ENCODE results near the gene SLC6A19. TPM values are rescaled to one million over a fixed set of nuclear protein-coding genes. Genes with fewer than 3 reads are reported as not detected.

SLC6A19 gene
- total and polyA plus RNA-seq, 2 of the 13 experiments (the other 11 are each of a cell fraction or from before 2014, with no cell fraction given), result 0.02 TPM; not detected in 1

DNA sequence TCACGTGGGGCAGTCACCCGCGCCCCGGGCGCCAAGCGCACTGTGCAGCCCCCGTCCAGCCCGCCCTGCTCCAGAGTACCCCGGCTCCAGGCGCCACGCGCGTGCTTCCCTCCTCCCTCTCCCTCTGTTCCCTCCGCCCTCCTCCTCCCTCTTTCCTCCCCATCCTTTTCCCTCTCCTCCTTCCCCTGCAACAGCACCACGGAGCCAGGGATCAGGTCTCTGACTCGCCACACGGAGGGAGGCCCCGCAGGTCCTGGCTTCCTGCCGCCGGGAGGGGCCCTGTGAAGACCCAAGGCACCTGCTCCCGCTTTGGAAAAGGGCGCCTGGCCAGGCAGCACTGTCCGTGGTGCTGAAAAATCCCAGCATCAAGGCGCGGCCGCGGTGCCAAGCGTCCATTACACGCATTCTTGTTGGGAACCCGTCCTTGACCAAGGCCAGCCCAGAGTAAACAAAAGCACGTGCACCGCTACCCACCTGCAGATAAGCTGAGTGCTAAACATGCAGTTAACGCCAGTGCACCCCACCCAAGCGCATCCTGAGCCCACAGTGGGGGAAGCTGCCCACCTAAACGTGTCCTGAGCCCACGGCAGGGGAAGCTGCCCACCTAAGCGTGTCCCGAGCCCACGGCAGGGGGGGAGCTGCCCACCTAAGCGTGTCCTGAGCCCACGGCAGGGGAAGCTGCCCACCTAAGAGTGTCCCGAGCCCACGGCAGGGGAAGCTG is 45.5 kb downstream of the SLC6A19 start (continued):
- TF ChIP-seq ZNF766 (CRISPR knock-in tag; IDR thresholded peaks at IDR 0.05; ENCODE audit: borderline replicate concordance), result peak; percentile 75; the same call in 1 of the 2 replicates
- no peak for TF ChIP-seq SMAD9 (CRISPR knock-in tag; IDR thresholded peaks at IDR 0.05)
- peak; percentile 91 for TF ChIP-seq BORCS8-MEF2B (CRISPR knock-in tag; IDR thresholded peaks at IDR 0.05)
- no peak for TF ChIP-seq NFE2L2 (IDR thresholded peaks at IDR 0.05; ENCODE audit: low read length)
- TF ChIP-seq, protein P1, sequence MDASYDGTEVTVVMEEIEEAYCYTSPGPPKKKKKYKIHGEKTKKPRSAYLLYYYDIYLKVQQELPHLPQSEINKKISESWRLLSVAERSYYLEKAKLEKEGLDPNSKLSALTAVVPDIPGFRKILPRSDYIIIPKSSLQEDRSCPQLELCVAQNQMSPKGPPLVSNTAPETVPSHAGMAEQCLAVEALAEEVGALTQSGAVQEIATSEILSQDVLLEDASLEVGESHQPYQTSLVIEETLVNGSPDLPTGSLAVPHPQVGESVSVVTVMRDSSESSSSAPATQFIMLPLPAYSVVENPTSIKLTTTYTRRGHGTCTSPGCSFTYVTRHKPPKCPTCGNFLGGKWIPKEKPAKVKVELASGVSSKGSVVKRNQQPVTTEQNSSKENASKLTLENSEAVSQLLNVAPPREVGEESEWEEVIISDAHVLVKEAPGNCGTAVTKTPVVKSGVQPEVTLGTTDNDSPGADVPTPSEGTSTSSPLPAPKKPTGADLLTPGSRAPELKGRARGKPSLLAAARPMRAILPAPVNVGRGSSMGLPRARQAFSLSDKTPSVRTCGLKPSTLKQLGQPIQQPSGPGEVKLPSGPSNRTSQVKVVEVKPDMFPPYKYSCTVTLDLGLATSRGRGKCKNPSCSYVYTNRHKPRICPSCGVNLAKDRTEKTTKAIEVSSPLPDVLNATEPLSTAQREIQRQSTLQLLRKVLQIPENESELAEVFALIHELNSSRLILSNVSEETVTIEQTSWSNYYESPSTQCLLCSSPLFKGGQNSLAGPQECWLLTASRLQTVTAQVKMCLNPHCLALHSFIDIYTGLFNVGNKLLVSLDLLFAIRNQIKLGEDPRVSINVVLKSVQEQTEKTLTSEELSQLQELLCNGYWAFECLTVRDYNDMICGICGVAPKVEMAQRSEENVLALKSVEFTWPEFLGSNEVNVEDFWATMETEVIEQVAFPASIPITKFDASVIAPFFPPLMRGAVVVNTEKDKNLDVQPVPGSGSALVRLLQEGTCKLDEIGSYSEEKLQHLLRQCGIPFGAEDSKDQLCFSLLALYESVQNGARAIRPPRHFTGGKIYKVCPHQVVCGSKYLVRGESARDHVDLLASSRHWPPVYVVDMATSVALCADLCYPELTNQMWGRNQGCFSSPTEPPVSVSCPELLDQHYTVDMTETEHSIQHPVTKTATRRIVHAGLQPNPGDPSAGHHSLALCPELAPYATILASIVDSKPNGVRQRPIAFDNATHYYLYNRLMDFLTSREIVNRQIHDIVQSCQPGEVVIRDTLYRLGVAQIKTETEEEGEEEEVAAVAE (CRISPR knock-in tag; IDR thresholded peaks at IDR 0.05; ENCODE audit: borderline replicate concordance), result peak; percentile 65; the same call in 1 of the 2 replicates
- no peak for TF ChIP-seq ATF7 (IDR thresholded peaks at IDR 0.05)
- no peak for TF ChIP-seq ATF7 (CRISPR knock-in tag; IDR thresholded peaks at IDR 0.05)
- TF ChIP-seq, protein P2, sequence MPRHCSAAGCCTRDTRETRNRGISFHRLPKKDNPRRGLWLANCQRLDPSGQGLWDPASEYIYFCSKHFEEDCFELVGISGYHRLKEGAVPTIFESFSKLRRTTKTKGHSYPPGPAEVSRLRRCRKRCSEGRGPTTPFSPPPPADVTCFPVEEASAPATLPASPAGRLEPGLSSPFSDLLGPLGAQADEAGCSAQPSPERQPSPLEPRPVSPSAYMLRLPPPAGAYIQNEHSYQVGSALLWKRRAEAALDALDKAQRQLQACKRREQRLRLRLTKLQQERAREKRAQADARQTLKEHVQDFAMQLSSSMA (CRISPR knock-in tag; IDR thresholded peaks at IDR 0.05), result no peak
- TF ChIP-seq, protein P3, sequence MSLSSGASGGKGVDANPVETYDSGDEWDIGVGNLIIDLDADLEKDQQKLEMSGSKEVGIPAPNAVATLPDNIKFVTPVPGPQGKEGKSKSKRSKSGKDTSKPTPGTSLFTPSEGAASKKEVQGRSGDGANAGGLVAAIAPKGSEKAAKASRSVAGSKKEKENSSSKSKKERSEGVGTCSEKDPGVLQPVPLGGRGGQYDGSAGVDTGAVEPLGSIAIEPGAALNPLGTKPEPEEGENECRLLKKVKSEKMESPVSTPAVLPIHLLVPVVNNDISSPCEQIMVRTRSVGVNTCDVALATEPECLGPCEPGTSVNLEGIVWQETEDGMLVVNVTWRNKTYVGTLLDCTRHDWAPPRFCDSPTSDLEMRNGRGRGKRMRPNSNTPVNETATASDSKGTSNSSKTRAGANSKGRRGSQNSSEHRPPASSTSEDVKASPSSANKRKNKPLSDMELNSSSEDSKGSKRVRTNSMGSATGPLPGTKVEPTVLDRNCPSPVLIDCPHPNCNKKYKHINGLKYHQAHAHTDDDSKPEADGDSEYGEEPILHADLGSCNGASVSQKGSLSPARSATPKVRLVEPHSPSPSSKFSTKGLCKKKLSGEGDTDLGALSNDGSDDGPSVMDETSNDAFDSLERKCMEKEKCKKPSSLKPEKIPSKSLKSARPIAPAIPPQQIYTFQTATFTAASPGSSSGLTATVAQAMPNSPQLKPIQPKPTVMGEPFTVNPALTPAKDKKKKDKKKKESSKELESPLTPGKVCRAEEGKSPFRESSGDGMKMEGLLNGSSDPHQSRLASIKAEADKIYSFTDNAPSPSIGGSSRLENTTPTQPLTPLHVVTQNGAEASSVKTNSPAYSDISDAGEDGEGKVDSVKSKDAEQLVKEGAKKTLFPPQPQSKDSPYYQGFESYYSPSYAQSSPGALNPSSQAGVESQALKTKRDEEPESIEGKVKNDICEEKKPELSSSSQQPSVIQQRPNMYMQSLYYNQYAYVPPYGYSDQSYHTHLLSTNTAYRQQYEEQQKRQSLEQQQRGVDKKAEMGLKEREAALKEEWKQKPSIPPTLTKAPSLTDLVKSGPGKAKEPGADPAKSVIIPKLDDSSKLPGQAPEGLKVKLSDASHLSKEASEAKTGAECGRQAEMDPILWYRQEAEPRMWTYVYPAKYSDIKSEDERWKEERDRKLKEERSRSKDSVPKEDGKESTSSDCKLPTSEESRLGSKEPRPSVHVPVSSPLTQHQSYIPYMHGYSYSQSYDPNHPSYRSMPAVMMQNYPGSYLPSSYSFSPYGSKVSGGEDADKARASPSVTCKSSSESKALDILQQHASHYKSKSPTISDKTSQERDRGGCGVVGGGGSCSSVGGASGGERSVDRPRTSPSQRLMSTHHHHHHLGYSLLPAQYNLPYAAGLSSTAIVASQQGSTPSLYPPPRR (CRISPR knock-in tag; IDR thresholded peaks at IDR 0.05; ENCODE audit: borderline replicate concordance), result no peak
- TF ChIP-seq PRMT3 (CRISPR knock-in tag; IDR thresholded peaks at IDR 0.05; ENCODE audit: borderline replicate concordance, low read depth), result peak; percentile 63; the same call in 1 of the 2 replicates
- TF ChIP-seq TBP (CRISPR knock-in tag; IDR thresholded peaks at IDR 0.05), result no peak
- TF ChIP-seq IKZF4 (CRISPR knock-in tag; IDR thresholded peaks at IDR 0.05; ENCODE audit: borderline replicate concordance, low read depth, not compliant biosample characterization), result peak; percentile 71
- TF ChIP-seq ARNTL (CRISPR knock-in tag; IDR thresholded peaks at IDR 0.05), result peak; percentile 79
- peak; percentile 73; the same call in 1 of the 2 replicates for TF ChIP-seq ZNF878 (CRISPR knock-in tag; IDR thresholded peaks at IDR 0.05)
- TF ChIP-seq, protein P4, sequence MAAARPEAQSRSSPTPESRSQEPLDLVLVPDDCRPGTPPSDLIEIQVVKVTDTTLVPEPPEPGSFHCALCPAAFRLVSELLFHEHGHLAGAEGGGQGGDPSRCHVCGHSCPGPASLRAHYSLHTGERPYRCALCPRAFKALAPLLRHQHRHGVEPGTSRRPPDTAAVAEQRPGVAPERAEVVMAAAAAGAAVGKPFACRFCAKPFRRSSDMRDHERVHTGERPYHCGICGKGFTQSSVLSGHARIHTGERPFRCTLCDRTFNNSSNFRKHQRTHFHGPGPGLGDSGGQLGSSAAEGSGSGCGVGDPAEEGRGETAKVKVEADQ (CRISPR knock-in tag; IDR thresholded peaks at IDR 0.05; ENCODE audit: borderline replicate concordance), result no peak
- no peak for TF ChIP-seq SRSF1 (optimal IDR thresholded peaks at IDR 0.05; ENCODE audit: low read depth, low read length)
- TF ChIP-seq, protein P5, sequence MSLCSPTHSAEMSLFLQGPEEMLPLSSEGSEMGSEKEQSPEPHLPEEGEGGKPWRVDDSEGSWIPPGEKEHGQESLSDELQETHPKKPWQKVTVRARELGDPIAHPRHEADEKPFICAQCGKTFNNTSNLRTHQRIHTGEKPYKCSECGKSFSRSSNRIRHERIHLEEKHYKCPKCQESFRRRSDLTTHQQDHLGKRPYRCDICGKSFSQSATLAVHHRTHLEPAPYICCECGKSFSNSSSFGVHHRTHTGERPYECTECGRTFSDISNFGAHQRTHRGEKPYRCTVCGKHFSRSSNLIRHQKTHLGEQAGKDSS (CRISPR knock-in tag; IDR thresholded peaks at IDR 0.05; ENCODE audit: borderline replicate concordance, low read depth), result no peak

Data from HepG2 (cell line).